ENCODE measurements around the gene CHRD. TPM values are rescaled to one million over a fixed set of nuclear protein-coding genes. Genes with fewer than 3 reads are reported as not detected.

The CHRD gene
- total RNA-seq, 1 experiment from 2014 or later: 1.8 TPM

- no peaks in the 10 kb centered on the region for H3K9me3 ChIP-seq (ENCODE audit: control insufficient read depth, low read depth, low read length)
- no peak overlapping the region for H3K18ac ChIP-seq (ENCODE audit: insufficient read length, low read depth, low read length)
- no peaks in the 10 kb centered on the region for H3K9me3 Mint-ChIP-seq
- H3K27me3 Mint-ChIP-seq (ENCODE audit: low read depth): peaks cover 2% of the 10 kb centered on the region
- WGBS (ENCODE audit: extremely low coverage, insufficient read length, low lambda C conversion rate): no CpG with 5 or more reads among the region's 4 CpGs
- H2BK120ac ChIP-seq (ENCODE audit: low read depth, low read length, poor library complexity, severe bottlenecking): no peak overlapping the region
- no peak overlapping the region for H3K27ac Mint-ChIP-seq
- no peak overlapping the region for H2BK15ac ChIP-seq (ENCODE audit: low read depth, low read length)
- no peak overlapping the region for H3K14ac ChIP-seq (ENCODE audit: insufficient read depth, low read length)
- H2AFZ ChIP-seq (ENCODE audit: low read length): no peak overlapping the region
- no peaks in the 10 kb centered on the region for H4K20me1 ChIP-seq (ENCODE audit: control insufficient read depth, insufficient read depth, insufficient read length)
- no peaks in the 10 kb centered on the region for H3K79me1 ChIP-seq (ENCODE audit: insufficient read depth, low read depth, low read length, poor library complexity, severe bottlenecking)
- no peak overlapping the region for H4K91ac ChIP-seq (ENCODE audit: insufficient read length, low read depth, low read length)
- no peak overlapping the region for H2BK12ac ChIP-seq (ENCODE audit: insufficient read length, low read depth, low read length)
- no peak overlapping the region for H3K4me2 ChIP-seq (ENCODE audit: insufficient read depth, insufficient read length, low read length)
- peaks cover 4% of the 10 kb centered on the region in 2 experiments; a peak in 2 of 4 replicates for H3K4me1 Mint-ChIP-seq
- DNase-seq: no peak
- no peaks in the 10 kb centered on the region for H3K36me3 Mint-ChIP-seq (ENCODE audit: insufficient read depth in 1 of 3, low read depth in 3 of 3)
- H3K4ac ChIP-seq (ENCODE audit: low read depth, low read length): no peak overlapping the region
- no peak overlapping the region for H3K27ac ChIP-seq (ENCODE audit: insufficient read length, low read depth, low read length)
- H3K23me2 ChIP-seq (ENCODE audit: insufficient read length, low read depth, low read length, poor library complexity, severe bottlenecking): no peaks in the 10 kb centered on the region
- H3K27me3 ChIP-seq (ENCODE audit: insufficient read depth, low read length): no peaks in the 10 kb centered on the region
- no peak overlapping the region for H3T11ph ChIP-seq (ENCODE audit: low read length)
- no peak overlapping the region for H2BK5ac ChIP-seq (ENCODE audit: insufficient read length, low read length)
- peaks cover 3% of the 10 kb centered on the region; the same call in 1 of the 2 replicates for H3K4me1 ChIP-seq (ENCODE audit: insufficient read depth, low read length)
- no peak overlapping the region for H4K5ac ChIP-seq (ENCODE audit: insufficient read length, low read depth, low read length)
- H2BK20ac ChIP-seq (ENCODE audit: low read depth, low read length, poor library complexity, severe bottlenecking): no peak overlapping the region
- H3K4me3 Mint-ChIP-seq: no peak overlapping the region
- no peak overlapping the region for H3K9ac ChIP-seq (ENCODE audit: extremely low read depth, insufficient read length, low read length)
- no peak overlapping the region for H3K23ac ChIP-seq (ENCODE audit: insufficient read length, low read depth, low read length)
- H4K8ac ChIP-seq (replicated peaks; ENCODE audit: insufficient read length, low read depth, low read length): no peak overlapping the region
- TF ChIP-seq CTCF (conservative IDR thresholded peaks at IDR 0.05): no peak
- no peak overlapping the region for H3K56ac ChIP-seq (ENCODE audit: insufficient read length, low read depth, low read length)
- no peak overlapping the region for H2AK5ac ChIP-seq (ENCODE audit: insufficient read length, low read length)
- H3K79me2 ChIP-seq (ENCODE audit: insufficient read depth, low read length): no peaks in the 10 kb centered on the region
These were observed 35.3 kb downstream of the CHRD start for GRCh38 chr3:184415203-184415490.
